CD14-positive monocyte (primary cell): ENCODE data around the gene MRPS34. TPM values are rescaled to one million over a fixed set of nuclear protein-coding genes. Genes with fewer than 3 reads are reported as not detected.

Experiments
- DNase-seq, 3 donors: peaks; one replicate each; pipeline ENCODE4 v3.0.0-alpha.2; 2011 to 2022
- H2AFZ ChIP-seq: 2 replicates; pipeline ENCODE4 v1.6.0; 2012; ENCODE audit warnings: mild to moderate bottlenecking, low read depth, low read length, inconsistent platforms; ENCODE audit not compliant: insufficient read depth, poor library complexity, severe bottlenecking
- H3K27ac ChIP-seq, 2 donors: 1 replicate in 1 of 2; 2 replicates in 1 of 2; pipeline ENCODE4 v1.5.1; 2012 to 2013; ENCODE audit warnings: low read length in 2 of 2, control low read depth in 1 of 2, inconsistent platforms in 1 of 2, low read depth in 1 of 2, mild to moderate bottlenecking in 1 of 2
- H3K27me3 ChIP-seq, 2 donors: one replicate each; pipeline versions ENCODE4 v1.6.0 to v1.6.1; 2011 to 2013; ENCODE audit warnings: low read length in 2 of 2; ENCODE audit not compliant: control insufficient read depth in 2 of 2, insufficient read depth in 2 of 2
- H3K36me3 ChIP-seq, 2 donors: replicated peaks in 1 of 2; 1 replicate in 1 of 2; 2 replicates in 1 of 2; pipeline versions ENCODE4 v1.5.1 to v1.6.1; 2012 to 2013; ENCODE audit warnings: low read length in 2 of 2, control low read depth in 1 of 2, inconsistent platforms in 1 of 2, mild to moderate bottlenecking in 1 of 2; ENCODE audit not compliant: insufficient read depth in 2 of 2, control insufficient read depth in 1 of 2
- H3K4me1 ChIP-seq, 2 donors: 1 replicate in 1 of 2; 2 replicates in 1 of 2; pipeline versions ENCODE4 v1.5.1 to v1.6.1; 2012 to 2013; ENCODE audit warnings: low read length in 2 of 2, control low read depth in 1 of 2, inconsistent platforms in 1 of 2, mild to moderate bottlenecking in 1 of 2, moderate library complexity in 1 of 2; ENCODE audit not compliant: insufficient read depth in 2 of 2, control insufficient read depth in 1 of 2
- H3K4me2 ChIP-seq: replicated peaks from 2 replicates; pipeline ENCODE3; 2012; ENCODE audit warnings: low read length, moderate library complexity, mild to moderate bottlenecking; ENCODE audit not compliant: poor library complexity, severe bottlenecking; ENCODE audit errors: extremely low read depth
- H3K4me3 ChIP-seq, 3 experiments: fragments of 200-600 bp in 1 of 3; sonication (generic) in 1 of 3; replicated peaks in 1 of 3; 1 replicate in 2 of 3; 2 replicates in 1 of 3; pipeline ENCODE4 v1.5.1; 2011 to 2013; ENCODE audit warnings: low read length in 3 of 3, mild to moderate bottlenecking in 3 of 3, control low read depth in 2 of 3, low read depth in 2 of 3, inconsistent platforms in 1 of 3, moderate library complexity in 1 of 3
- H3K79me2 ChIP-seq: 2 replicates; pipeline ENCODE4 v1.6.0; 2012; ENCODE audit warnings: mild to moderate bottlenecking, control low read depth, inconsistent platforms, low read length, moderate library complexity; ENCODE audit not compliant: insufficient read depth
- H3K9ac ChIP-seq: 2 replicates; pipeline ENCODE4 v1.6.0; 2017; ENCODE audit warnings: low read length, mild to moderate bottlenecking; ENCODE audit not compliant: insufficient read depth, poor library complexity, severe bottlenecking
- H3K9me3 ChIP-seq, 2 donors: replicated peaks in 1 of 2; 1 replicate in 1 of 2; 2 replicates in 1 of 2; pipeline versions ENCODE4 v1.5.1 to v1.6.1; 2012 to 2013; ENCODE audit warnings: low read length in 2 of 2, control low read depth in 1 of 2; ENCODE audit not compliant: control insufficient read depth in 1 of 2, insufficient read depth in 1 of 2
- H4K20me1 ChIP-seq: 2 replicates; pipeline ENCODE4 v1.6.0; 2012; ENCODE audit warnings: mild to moderate bottlenecking, low read length, control low read depth, moderate library complexity; ENCODE audit not compliant: insufficient read depth
- H3K27ac Mint-ChIP-seq, 7 donors: one replicate each; pipeline ENCODE4 v1.8.0; 2020; ENCODE audit warnings: mild to moderate bottlenecking in 7 of 7, mixed read lengths in 7 of 7, moderate library complexity in 6 of 7, inconsistent platforms in 2 of 7
- H3K27me3 Mint-ChIP-seq, 3 donors: one replicate each; pipeline ENCODE4 v1.8.0; 2021 to 2022; ENCODE audit warnings: low read depth in 3 of 3, mild to moderate bottlenecking in 3 of 3, mixed read lengths in 3 of 3, moderate library complexity in 3 of 3, inconsistent platforms in 1 of 3
- H3K36me3 Mint-ChIP-seq, 2 donors: one replicate each; pipeline ENCODE4 v1.8.0; 2020; ENCODE audit warnings: mixed read lengths in 2 of 2, inconsistent platforms in 1 of 2, mild to moderate bottlenecking in 1 of 2
- H3K4me1 Mint-ChIP-seq: one replicate; pipeline ENCODE4 v1.8.0; 2020; ENCODE audit warnings: mild to moderate bottlenecking, mixed read lengths
- H3K4me3 Mint-ChIP-seq, 2 donors: one replicate each; pipeline ENCODE4 v1.8.0; 2020; ENCODE audit warnings: mild to moderate bottlenecking in 2 of 2, mixed read lengths in 2 of 2, moderate library complexity in 1 of 2
- H3K9me3 Mint-ChIP-seq, 7 donors: one replicate each; pipeline ENCODE4 v1.8.0; 2020 to 2022; ENCODE audit warnings: mixed read lengths in 7 of 7, mild to moderate bottlenecking in 6 of 7, moderate library complexity in 6 of 7, inconsistent platforms in 2 of 7
- CTCF ChIP-seq: fragments of 200-600 bp; IDR thresholded peaks from one replicate; pipeline ENCODE4 v1.8.0; 2022; ENCODE audit warnings: antibody characterized with exemption, mild to moderate bottlenecking
- WGBS: methylation state at CpG from one replicate; pipeline ENCODE4 v1.1.5; 2013; ENCODE audit warnings: missing lambda C conversion rate; ENCODE audit not compliant: insufficient coverage; 5-methylcytosine and 5-hydroxymethylcytosine counted together
- intact Hi-C, 2 donors: fragments of 100-400 bp; cut with micrococcal nuclease; formaldehyde crosslinking; loops; one replicate each; pipeline versions ENCODE4 v1.15.0 to v1.15.1; 2023
- polyA plus RNA-seq, 3 donors: library from polyadenylated mRNA; depleted of rRNA in 1 of 3; unstranded in 2 of 3; stranded (reverse) in 1 of 3; fragments of 300-500 nt in 2 of 3; fragments of >200 nt in 1 of 3; fragmentation: Illumina TruSeq in 2 of 3; gene quantifications; 1 replicate in 2 of 3; 2 replicates in 1 of 3; pipeline ENCODE4 v1.2.3, GENCODE V29; 2012 to 2021

Gene MRPS34
- polyA plus RNA-seq, 3 donors = 34.5 to 137 (median 109) TPM

GRCh38 chr16:1768061-1768766 is 4.7 kb downstream of the MRPS34 start:
- Mint-ChIP-seq H3K4me3 (no peak overlapping the region), H3K9me3 (peaks cover 0 to 2% (median 0%) of the 10 kb centered on the region in 7 donors), H3K27me3 (peaks cover 0 to 1% (median 0%) of the 10 kb centered on the region in 3 donors), H3K4me1 (peaks cover 17% of the 10 kb centered on the region), H3K27ac (no peak overlapping the region), H3K36me3 (peaks cover 29 to 50% of the 10 kb centered on the region in 2 donors)
- Histone ChIP-seq H3K27ac (no peak overlapping the region), H3K4me1 (peaks cover 18 to 25% of the 10 kb centered on the region in 2 donors), H3K4me3 (no peak overlapping the region), H3K9ac (no peak overlapping the region), H3K79me2 (peaks cover 20% of the 10 kb centered on the region), H3K27me3 (no peaks in the 10 kb centered on the region), H3K9me3 (no peaks in the 10 kb centered on the region), H3K36me3 (peaks cover 57% of the 10 kb centered on the region in 2 donors), H4K20me1 (peaks cover 49% of the 10 kb centered on the region), H3K4me2 (no peak overlapping the region), H2AFZ (no peak overlapping the region)
- WGBS = 94% methylated on average over 38 of the region's 41 CpGs
- DNase-seq = no peak
- no peak for TF ChIP-seq CTCF
- intact Hi-C loops = no loop called here

GRCh38 chr16:1767116-1767994 is 5.6 kb downstream of the MRPS34 start:
- Histone ChIP-seq H3K9me3 (no peaks in the 10 kb centered on the region), H2AFZ (no peak overlapping the region), H3K9ac (no peak overlapping the region), H3K4me2 (no peak overlapping the region), H3K4me1 (peaks cover 16 to 21% of the 10 kb centered on the region in 2 donors), H3K36me3 (peaks cover 66% of the 10 kb centered on the region in 2 donors), H3K27ac (no peak overlapping the region), H3K79me2 (peaks cover 14% of the 10 kb centered on the region), H4K20me1 (peaks cover 47% of the 10 kb centered on the region), H3K27me3 (no peaks in the 10 kb centered on the region), H3K4me3 (no peak overlapping the region)
- Mint-ChIP-seq H3K27me3 (peaks cover 0 to 1% (median 0%) of the 10 kb centered on the region in 3 donors), H3K9me3 (peaks cover 0 to 2% (median 0%) of the 10 kb centered on the region in 7 donors), H3K4me1 (peaks cover 16% of the 10 kb centered on the region), H3K36me3 (peaks cover 32 to 57% of the 10 kb centered on the region in 2 donors), H3K4me3 (no peak overlapping the region), H3K27ac (no peak overlapping the region)
- no peak for DNase-seq
- intact Hi-C loops = no loop called here
- no peak for TF ChIP-seq CTCF
- 96% methylated on average over 31 of the region's 42 CpGs for WGBS
